Osteoblast (primary cell): ENCODE results near the gene TMEM108. TPM values are rescaled to one million over a fixed set of nuclear protein-coding genes. Genes with fewer than 3 reads are reported as not detected.
A peak's percentile ranks its signal among the peaks of the same experiment; 100 is the strongest.

Source experiments
- DNase-seq: peaks from one replicate; pipeline ENCODE4 v3.0.0; 2011; ENCODE audit warnings: low spot score, mixed read lengths; ENCODE audit not compliant: insufficient read length; ENCODE audit errors: missing footprints
- H2AFZ ChIP-seq: 2 replicates; pipeline ENCODE4 v1.6.0; 2011; ENCODE audit warnings: mild to moderate bottlenecking, low read length
- H3K27ac ChIP-seq: 2 replicates; pipeline ENCODE4 v1.5.1; 2011; ENCODE audit warnings: mild to moderate bottlenecking, low read depth, low read length, moderate library complexity
- H3K27me3 ChIP-seq: 2 replicates; pipeline ENCODE4 v1.6.0; 2012; ENCODE audit warnings: mild to moderate bottlenecking, control low read depth, inconsistent platforms, low read length, moderate library complexity; ENCODE audit not compliant: insufficient read depth
- H3K36me3 ChIP-seq: 2 replicates; pipeline ENCODE4 v1.5.1; 2011; ENCODE audit warnings: mild to moderate bottlenecking, low read length, control low read depth, moderate library complexity; ENCODE audit not compliant: insufficient read depth
- H3K4me1 ChIP-seq: 2 replicates; pipeline ENCODE4 v1.5.1; 2011; ENCODE audit warnings: mild to moderate bottlenecking, low read length, control low read depth, moderate library complexity; ENCODE audit not compliant: insufficient read depth
- H3K4me2 ChIP-seq: 2 replicates; pipeline ENCODE4 v1.6.0; 2011; ENCODE audit warnings: mild to moderate bottlenecking, low read length; ENCODE audit not compliant: insufficient read depth
- H3K4me3 ChIP-seq: fragments of 200-600 bp; sonication (generic); 3 replicates; pipeline ENCODE4 v1.5.1; 2012; ENCODE audit warnings: mild to moderate bottlenecking, low read length, inconsistent platforms; ENCODE audit not compliant: insufficient read depth
- H3K79me2 ChIP-seq: 2 replicates; pipeline ENCODE4 v1.6.0; 2012; ENCODE audit warnings: mild to moderate bottlenecking, low read length, control low read depth, inconsistent platforms; ENCODE audit not compliant: insufficient read depth
- H3K9me3 ChIP-seq: 2 replicates; pipeline ENCODE4 v1.5.1; 2011; ENCODE audit warnings: low read depth, low read length, control low read depth
- H4K20me1 ChIP-seq: 2 replicates; pipeline ENCODE4 v1.6.0; 2012; ENCODE audit warnings: mild to moderate bottlenecking, low read length, control low read depth; ENCODE audit not compliant: insufficient read depth
- total RNA-seq: library from RNA; depleted of rRNA; stranded (reverse); fragments of >200 nt; gene quantifications from 2 replicates; pipeline ENCODE4 v1.2.3, GENCODE V29; 2012
- TF ChIP-seq, protein P1 (sequence below): IDR thresholded peaks from 2 replicates; pipeline ENCODE4 v1.5.1; 2011; ENCODE audit warnings: mild to moderate bottlenecking, low read depth, low read length, moderate library complexity; ENCODE audit errors: extremely low read depth

Gene TMEM108
- total RNA-seq, 1 donor: 0.36 TPM

DNA sequence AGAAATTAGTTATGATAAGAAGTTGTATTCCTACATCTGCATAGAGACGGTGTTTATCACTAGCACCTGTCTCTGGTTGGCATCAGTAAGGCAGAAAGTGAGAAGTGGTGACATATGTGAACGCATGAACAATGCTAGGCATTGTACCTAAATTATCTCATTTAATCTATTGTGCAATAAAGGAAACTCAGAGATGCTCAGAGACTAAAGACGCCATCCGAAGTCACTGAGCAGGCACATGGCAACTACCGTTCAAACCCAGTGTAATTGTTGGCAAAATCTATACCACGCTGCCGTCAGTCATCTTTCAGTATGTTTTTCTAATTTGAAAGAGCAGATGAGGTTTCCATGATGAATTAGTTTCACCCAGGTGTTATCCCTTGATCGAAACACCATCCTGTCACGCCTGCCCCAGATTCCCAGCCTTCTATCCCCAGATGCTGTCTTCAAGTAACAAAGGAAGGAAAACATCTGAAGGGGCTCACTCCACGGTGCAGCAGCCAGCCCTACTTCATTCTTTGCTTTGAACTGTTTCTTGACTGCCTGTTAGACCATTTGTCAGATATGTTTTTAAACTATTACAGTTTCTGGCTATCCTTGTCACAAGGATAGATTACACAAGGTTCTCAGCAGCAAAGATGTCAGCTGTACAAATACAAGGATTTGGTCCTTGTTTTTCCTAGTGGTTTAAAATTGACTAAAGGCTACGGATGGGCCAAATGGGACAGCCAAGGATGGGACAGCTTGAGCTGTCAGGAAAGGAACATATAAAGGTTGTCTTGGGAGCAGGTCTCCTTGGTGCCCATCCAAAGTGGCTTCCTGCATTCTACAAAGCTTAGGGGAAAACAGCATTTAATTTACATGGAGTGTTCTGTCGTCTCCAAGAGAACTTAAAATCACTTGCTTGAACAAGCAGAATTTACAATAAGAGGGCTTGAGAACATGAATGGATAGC lies 99.1 kb downstream of the TMEM108 start:
- Histone ChIP-seq H2AFZ (no peak overlapping the region), H3K4me1 (peaks cover 2% of the 10 kb centered on the region), H4K20me1 (no peaks in the 10 kb centered on the region), H3K4me3 (no peak overlapping the region), H3K9me3 (no peaks in the 10 kb centered on the region), H3K36me3 (no peaks in the 10 kb centered on the region), H3K4me2 (no peak overlapping the region), H3K79me2 (no peaks in the 10 kb centered on the region), H3K27me3 (no peaks in the 10 kb centered on the region), H3K27ac (no peak overlapping the region)
- TF ChIP-seq, protein P1, sequence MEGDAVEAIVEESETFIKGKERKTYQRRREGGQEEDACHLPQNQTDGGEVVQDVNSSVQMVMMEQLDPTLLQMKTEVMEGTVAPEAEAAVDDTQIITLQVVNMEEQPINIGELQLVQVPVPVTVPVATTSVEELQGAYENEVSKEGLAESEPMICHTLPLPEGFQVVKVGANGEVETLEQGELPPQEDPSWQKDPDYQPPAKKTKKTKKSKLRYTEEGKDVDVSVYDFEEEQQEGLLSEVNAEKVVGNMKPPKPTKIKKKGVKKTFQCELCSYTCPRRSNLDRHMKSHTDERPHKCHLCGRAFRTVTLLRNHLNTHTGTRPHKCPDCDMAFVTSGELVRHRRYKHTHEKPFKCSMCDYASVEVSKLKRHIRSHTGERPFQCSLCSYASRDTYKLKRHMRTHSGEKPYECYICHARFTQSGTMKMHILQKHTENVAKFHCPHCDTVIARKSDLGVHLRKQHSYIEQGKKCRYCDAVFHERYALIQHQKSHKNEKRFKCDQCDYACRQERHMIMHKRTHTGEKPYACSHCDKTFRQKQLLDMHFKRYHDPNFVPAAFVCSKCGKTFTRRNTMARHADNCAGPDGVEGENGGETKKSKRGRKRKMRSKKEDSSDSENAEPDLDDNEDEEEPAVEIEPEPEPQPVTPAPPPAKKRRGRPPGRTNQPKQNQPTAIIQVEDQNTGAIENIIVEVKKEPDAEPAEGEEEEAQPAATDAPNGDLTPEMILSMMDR: no peak
- DNase-seq: no peak

DNA sequence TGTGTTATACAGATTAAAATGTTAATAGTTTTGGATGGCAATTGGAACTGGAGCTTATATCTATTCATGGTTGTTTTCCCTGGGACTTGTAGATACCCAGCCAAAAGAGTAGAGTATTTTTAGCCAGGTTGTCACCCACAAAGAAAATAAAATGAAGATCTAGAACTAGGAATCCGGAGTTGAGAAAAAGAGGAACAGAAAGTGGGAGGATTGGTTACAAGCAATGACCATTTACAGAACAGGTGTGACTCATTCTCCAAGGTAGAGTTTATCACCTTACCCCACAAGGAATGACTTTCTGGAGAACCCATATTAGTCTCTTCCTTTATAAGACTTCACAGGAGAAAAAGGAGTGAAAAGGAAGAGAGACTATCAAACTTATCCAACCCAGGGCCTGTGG lies 99.8 kb downstream of the TMEM108 start:
- H4K20me1 ChIP-seq: no peaks in the 10 kb centered on the region
- no peak overlapping the region for H3K27ac ChIP-seq
- no peaks in the 10 kb centered on the region for H3K79me2 ChIP-seq
- H3K9me3 ChIP-seq: no peaks in the 10 kb centered on the region
- H3K4me2 ChIP-seq: no peak overlapping the region
- no peaks in the 10 kb centered on the region for H3K27me3 ChIP-seq
- no peaks in the 10 kb centered on the region for H3K36me3 ChIP-seq
- DNase-seq: no peak
- TF ChIP-seq, protein P1: no peak
- H3K4me3 ChIP-seq: no peak overlapping the region
- H3K4me1 ChIP-seq: peaks cover 2% of the 10 kb centered on the region
- no peak overlapping the region for H2AFZ ChIP-seq

DNA sequence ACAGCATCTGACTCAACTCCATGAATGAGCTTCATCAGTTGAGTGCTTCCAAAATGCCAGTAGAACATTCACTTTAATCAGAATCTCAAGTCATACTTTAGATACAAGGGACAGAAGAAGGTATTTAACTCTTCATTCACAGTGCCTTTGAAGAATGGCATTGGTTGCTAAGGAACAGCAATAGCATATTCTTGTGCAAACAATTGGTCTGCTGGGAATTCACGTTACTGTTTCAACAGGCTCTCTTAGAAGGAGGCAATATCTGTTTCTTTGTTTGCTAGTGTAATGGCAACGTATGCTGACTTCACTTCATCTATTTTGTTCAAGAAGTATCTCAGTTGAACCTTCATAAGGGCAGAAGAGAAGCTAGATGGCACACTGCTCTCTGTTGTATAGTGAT lies 113.9 kb downstream of the TMEM108 start:
- Histone ChIP-seq H3K79me2 (no peaks in the 10 kb centered on the region), H3K9me3 (no peaks in the 10 kb centered on the region), H3K4me3 (no peak overlapping the region), H3K4me1 (no peaks in the 10 kb centered on the region), H3K27me3 (no peaks in the 10 kb centered on the region), H3K36me3 (no peaks in the 10 kb centered on the region), H2AFZ (no peak overlapping the region), H3K4me2 (no peak overlapping the region), H3K27ac (no peak overlapping the region), H4K20me1 (no peaks in the 10 kb centered on the region)
- no peak for DNase-seq
- TF ChIP-seq, protein P1: no peak

DNA sequence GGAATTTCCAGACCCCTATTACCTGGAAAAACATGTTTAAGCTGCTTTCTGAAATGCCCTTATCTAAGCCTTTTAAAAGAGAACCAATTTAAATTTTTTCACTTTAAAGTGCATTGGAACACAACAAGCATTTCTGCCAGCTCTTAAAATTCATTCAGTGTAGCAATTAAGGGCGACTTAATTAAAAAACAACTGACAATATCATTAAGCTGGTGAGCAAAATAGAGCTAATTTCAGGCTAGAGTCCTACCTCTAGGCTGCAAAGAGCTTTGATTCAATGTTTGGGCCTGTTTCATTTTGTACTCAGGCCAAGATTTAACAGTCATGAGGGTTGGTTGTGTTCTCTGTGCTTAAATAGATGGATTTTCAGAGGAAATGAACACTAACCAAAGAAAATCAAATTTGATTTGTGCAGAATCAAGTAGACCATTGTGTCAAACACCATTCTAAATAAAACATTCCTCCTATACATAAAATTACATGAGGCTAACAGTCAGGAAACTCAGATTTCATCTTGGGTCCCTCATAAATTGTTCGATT lies 114.6 kb downstream of the TMEM108 start:
- Histone ChIP-seq H3K27ac (no peak overlapping the region), H2AFZ (no peak overlapping the region), H3K79me2 (no peaks in the 10 kb centered on the region), H3K4me2 (no peak overlapping the region), H3K9me3 (no peaks in the 10 kb centered on the region), H3K4me1 (no peaks in the 10 kb centered on the region), H3K4me3 (no peak overlapping the region), H3K27me3 (no peaks in the 10 kb centered on the region), H4K20me1 (no peaks in the 10 kb centered on the region), H3K36me3 (no peaks in the 10 kb centered on the region)
- DNase-seq: peak; percentile 42
- TF ChIP-seq, protein P1: no peak
